BLaER1 (cell line): ENCODE results near the gene SCNN1A.

ENCODE experiments used
- H3K27ac ChIP-seq: shearing (Covaris generic); formaldehyde crosslinking; 2 replicates; pipeline ENCODE4 v1.8.1; 2022
- H3K27me3 ChIP-seq: shearing (Covaris generic); formaldehyde crosslinking; 2 replicates; pipeline ENCODE4 v1.8.1; 2022
- H3K36me3 ChIP-seq: shearing (Covaris generic); formaldehyde crosslinking; 2 replicates; pipeline ENCODE4 v1.8.1; 2022
- H3K4me1 ChIP-seq: shearing (Covaris generic); formaldehyde crosslinking; 2 replicates; pipeline ENCODE4 v1.8.1; 2022
- H3K4me2 ChIP-seq: shearing (Covaris generic); formaldehyde crosslinking; 2 replicates; pipeline ENCODE4 v1.8.1; 2022
- H3K4me3 ChIP-seq: shearing (Covaris generic); formaldehyde crosslinking; 2 replicates; pipeline ENCODE4 v1.8.1; 2022
- H3K9ac ChIP-seq: shearing (Covaris generic); formaldehyde crosslinking; 2 replicates; pipeline ENCODE4 v1.8.1; 2022
- H3K9me3 ChIP-seq: shearing (Covaris generic); formaldehyde crosslinking; 2 replicates; pipeline ENCODE4 v1.8.1; 2022
- H4K20me1 ChIP-seq: shearing (Covaris generic); formaldehyde crosslinking; 2 replicates; pipeline ENCODE4 v1.8.1; 2022
- Cebpa-rat ChIP-seq: shearing (Covaris generic); IDR thresholded peaks from 2 replicates; pipeline ENCODE4 v1.8.1; 2022

SCNN1A gene

DNA sequence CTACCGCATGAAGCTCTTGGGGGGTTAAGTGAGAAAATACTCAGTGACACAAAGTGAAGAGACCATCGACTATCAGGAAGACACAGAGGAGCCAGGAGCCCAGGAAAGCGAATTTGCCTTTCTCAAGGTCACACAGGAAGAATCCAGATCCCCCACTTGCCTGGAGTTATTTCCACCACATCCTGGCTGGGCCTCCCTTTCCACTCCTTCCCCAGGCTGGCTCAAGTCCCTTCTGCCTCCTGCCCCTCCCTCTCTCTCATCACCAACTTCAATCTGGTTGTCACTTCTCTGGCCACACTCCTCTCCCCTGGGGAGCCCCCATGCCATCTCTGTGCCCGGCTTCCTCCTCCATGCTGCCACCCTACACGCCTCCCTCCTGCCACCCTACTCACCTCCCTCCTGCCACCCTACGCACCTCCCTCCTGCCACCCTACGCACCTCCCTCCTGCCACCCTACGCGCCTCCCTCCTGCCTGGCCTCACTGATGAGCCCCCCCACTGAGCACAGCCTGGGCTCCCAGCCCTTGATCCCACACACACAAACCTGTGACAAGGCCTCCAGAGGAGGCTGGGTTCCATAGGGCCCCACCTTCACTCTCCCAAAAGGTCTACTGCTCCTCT lies 6.3 kb downstream of the SCNN1A start:
- no peak for TF ChIP-seq Cebpa-rat
- H3K4me2 ChIP-seq = peak overlapping the region; percentile 36
- peak overlapping the region; percentile 31; the same call in 1 of the 2 replicates for H3K27ac ChIP-seq

DNA sequence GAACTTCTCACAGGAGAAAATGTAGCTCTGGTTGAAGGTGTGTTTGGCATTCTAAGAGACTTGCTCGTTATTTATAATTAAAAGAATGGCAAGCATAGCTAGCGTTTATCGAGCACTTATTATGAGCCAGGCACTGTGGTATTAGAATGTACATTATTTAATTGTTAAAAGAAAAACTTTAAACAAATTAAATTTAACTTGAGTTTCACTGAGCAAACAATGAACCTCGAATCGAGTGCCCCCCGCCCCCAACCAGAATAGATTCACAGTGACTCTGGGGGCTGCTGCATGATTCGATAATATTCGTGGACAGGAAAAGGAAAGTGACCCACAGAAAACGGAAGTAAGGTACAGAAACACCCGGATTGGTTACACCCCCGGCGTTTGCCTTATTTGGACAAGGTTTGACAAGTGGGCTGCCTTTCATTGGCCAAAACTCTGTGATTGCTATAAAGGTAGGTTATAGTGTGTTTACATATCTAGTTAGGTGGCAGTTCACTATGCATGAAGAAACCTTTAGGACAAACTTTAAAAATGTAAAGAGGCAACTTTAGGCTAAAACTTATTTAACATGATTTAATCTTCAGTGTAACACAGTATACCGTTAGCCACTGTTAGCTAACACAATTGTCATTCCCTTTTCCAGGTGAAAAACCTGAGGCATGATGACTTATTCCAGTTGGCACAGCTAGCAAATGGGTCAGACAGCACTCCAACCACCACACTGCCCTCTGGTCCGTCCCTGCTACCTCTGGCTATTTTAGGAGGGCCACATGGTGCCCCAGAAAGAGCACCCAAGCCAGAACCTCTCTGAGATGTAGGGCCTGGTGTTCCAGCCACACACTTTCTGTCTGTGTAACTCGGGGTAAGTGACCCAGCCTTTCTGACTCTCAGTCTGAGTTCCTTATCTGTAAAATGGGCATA lies 7.1 kb downstream of the SCNN1A start:
- H3K4me3 ChIP-seq = no peak overlapping the region
- H3K27me3 ChIP-seq = peaks cover 8% of the 10 kb centered on the region; the same call in 1 of the 2 replicates
- H3K4me2 ChIP-seq = peak overlapping the region; percentile 36
- no peak overlapping the region for H3K27ac ChIP-seq
- no peak for TF ChIP-seq Cebpa-rat
- no peaks in the 10 kb centered on the region for H3K36me3 ChIP-seq
- H3K4me1 ChIP-seq = peaks cover 68% of the 10 kb centered on the region
- no peaks in the 10 kb centered on the region for H3K9me3 ChIP-seq
- H4K20me1 ChIP-seq = no peaks in the 10 kb centered on the region
- H3K9ac ChIP-seq = no peak overlapping the region

More for the DNA sequence above, 6.3 kb downstream of the SCNN1A start:
- no peaks in the 10 kb centered on the region for H3K36me3 ChIP-seq
- H3K9me3 ChIP-seq = no peaks in the 10 kb centered on the region
- peaks cover 65% of the 10 kb centered on the region for H3K4me1 ChIP-seq
- H3K9ac ChIP-seq = no peak overlapping the region
- no peaks in the 10 kb centered on the region for H4K20me1 ChIP-seq
- H3K4me3 ChIP-seq = no peak overlapping the region
- no peaks in the 10 kb centered on the region; the same call in 1 of the 2 replicates for H3K27me3 ChIP-seq

DNA sequence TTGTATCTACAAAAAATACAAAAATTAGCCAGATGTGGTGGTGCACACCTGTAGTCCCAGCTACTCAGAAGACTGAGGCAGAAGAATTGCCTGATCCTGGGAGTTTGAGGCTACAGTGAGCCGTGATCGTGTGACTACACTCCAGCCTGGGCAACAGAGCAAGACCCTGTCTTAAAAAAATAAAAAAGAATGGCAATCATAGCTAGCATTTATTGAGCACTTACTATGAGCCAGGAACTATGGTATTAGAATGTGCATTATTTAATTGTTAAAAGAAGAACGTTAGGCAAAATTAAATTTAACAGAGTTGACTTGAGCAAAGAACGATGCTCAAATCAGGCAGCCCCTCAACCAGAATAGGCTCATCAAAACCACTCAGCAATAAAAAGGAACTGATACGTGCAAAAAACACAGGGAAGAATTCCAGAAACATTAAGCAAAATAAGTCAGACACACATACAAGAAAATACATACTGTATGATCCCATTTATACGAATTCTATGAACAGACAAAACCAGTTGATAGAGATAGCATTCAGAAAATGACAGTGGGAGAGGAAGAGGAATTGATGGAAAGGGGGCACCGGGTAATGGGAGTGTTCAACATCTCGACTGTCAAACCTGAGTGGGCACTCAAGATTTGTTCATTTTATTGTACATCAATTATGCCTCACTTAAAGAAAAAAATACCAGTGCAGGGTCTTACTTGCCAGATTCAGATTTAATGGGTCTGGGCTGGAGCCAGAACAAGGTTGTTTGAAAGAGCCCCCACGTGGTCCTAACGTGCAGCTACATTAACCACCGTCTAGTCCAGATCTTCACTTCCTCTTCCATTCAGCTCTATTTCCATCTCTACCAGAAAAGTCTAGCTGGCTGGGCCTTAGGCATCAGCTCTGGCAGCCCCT lies 8.0 kb downstream of the SCNN1A start:
- no peak for TF ChIP-seq Cebpa-rat
- H4K20me1 ChIP-seq = no peaks in the 10 kb centered on the region
- H3K36me3 ChIP-seq = no peaks in the 10 kb centered on the region
- H3K27ac ChIP-seq = no peak overlapping the region
- peak overlapping the region; percentile 36 for H3K4me2 ChIP-seq
- no peaks in the 10 kb centered on the region for H3K9me3 ChIP-seq
- H3K4me1 ChIP-seq = peaks cover 64% of the 10 kb centered on the region
- H3K4me3 ChIP-seq = no peak overlapping the region
- H3K27me3 ChIP-seq = peaks cover 8% of the 10 kb centered on the region; the same call in 1 of the 2 replicates
- H3K9ac ChIP-seq = no peak overlapping the region

DNA sequence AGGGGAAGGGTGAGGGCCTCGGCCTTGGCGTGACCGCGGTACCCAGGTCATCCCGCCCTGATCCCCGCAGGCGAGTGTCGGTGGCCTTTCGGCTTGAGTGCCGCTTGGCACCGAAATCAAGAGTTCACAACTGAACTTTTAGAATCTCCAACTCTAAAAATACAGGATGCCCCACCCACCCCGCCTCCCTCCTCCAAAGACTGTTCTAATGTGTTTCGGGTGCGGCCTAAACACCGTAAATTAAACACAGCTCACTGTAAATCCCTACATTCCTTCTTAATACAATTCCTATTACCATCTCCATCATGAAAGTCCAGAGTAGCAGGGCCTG lies 11.4 kb downstream of the SCNN1A start:
- Histone ChIP-seq H3K36me3 (no peaks in the 10 kb centered on the region), H3K9me3 (no peaks in the 10 kb centered on the region), H3K27ac (no peak overlapping the region), H4K20me1 (no peaks in the 10 kb centered on the region), H3K9ac (peak overlapping the region; percentile 63), H3K27me3 (peaks cover 8% of the 10 kb centered on the region; the same call in 1 of the 2 replicates), H3K4me3 (peak overlapping the region; percentile 65), H3K4me2 (peak overlapping the region; percentile 85), H3K4me1 (peaks cover 52% of the 10 kb centered on the region)
- TF ChIP-seq Cebpa-rat = no peak

DNA sequence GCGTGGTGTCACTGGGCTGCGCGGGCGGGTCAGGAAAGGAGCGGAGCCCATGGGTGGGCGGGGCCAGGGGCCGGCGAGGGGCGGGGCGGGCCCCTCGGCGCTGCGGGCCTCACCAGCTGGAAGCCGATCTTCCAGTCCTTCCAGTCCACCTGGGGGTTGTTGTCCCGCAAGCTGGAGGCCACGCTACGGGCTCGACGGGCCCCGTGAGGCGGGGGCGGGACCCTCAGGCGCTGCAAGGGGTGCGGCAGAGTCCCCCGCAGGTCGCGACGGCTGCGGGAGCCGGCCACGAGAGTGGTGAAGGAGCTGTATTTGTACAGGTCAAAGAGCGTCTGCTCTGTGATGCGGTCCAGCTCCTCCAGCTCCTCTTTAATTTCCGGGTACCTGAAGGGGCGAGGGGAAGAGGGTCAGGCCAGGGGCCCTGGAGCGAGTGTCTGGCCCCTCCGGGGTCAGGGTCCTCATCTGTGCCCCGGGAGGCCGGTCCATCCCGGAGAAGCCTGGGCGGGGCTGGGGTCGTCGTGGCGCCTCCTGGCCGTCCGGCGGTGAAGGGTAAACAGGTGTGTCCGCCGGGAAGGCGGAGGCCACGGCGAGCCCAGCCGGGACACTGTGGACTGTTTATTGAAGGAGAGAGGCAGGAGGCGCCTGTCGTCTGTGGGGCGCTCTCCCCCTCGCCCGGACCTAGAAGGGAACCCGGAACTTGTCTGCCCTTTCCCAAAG lies 11.9 kb downstream of the SCNN1A start:
- no peak for TF ChIP-seq Cebpa-rat
- peak overlapping the region; percentile 63 for H3K9ac ChIP-seq
- no peaks in the 10 kb centered on the region for H3K9me3 ChIP-seq
- peak overlapping the region; percentile 85 for H3K4me2 ChIP-seq
- H4K20me1 ChIP-seq = no peaks in the 10 kb centered on the region
- H3K27ac ChIP-seq = peak overlapping the region; percentile 52; the same call in 1 of the 2 replicates
- H3K27me3 ChIP-seq = peaks cover 8% of the 10 kb centered on the region; the same call in 1 of the 2 replicates
- H3K36me3 ChIP-seq = no peaks in the 10 kb centered on the region
- peaks cover 47% of the 10 kb centered on the region for H3K4me1 ChIP-seq
- peak overlapping the region; percentile 65 for H3K4me3 ChIP-seq

DNA sequence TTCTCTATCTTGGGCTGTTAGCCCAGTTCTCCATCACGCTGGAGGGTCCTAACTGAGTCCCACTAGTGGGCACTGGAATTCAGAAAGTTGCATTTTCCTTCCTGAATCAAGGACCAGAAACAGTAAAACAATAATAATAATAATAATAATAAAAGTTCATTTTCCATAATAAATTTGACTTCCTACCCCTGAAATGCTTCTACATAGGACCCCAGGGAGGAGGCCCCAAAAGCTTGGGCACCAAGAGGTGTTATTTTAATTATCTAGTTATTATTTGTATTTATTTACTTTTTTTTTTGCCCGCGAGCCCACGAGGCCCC lies 12.4 kb downstream of the SCNN1A start:
- Histone ChIP-seq H3K27me3 (peaks cover 8% of the 10 kb centered on the region; the same call in 1 of the 2 replicates), H3K9me3 (no peaks in the 10 kb centered on the region), H3K4me2 (peak overlapping the region; percentile 85), H3K4me1 (peaks cover 41% of the 10 kb centered on the region), H3K36me3 (no peaks in the 10 kb centered on the region), H4K20me1 (no peaks in the 10 kb centered on the region), H3K4me3 (peak overlapping the region; percentile 65), H3K27ac (no peak overlapping the region), H3K9ac (peak overlapping the region; percentile 63; the same call in 1 of the 2 replicates)
- TF ChIP-seq Cebpa-rat = no peak

DNA sequence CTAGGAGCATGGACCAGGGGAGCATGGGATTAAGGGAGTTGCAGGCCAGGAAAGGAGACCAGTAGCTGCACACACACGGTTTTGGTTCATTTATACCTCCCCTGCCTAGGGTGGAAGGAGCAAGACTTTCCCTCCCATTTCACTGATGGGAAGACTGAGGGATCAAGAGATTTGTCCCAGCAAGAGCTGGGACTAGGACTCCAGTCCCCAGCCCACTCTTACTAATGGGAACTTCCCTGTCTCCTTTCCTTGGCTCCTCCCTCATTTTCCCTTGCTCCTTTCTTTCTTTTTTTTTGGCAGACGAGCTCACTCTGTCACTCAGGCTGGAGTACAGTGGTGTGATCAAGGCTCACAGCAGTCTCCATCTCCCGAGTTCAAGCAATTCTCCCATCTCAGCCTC lies 13.0 kb downstream of the SCNN1A start:
- H3K4me3 ChIP-seq = no peak overlapping the region
- H3K27me3 ChIP-seq = peaks cover 8% of the 10 kb centered on the region; the same call in 1 of the 2 replicates
- H3K4me1 ChIP-seq = peaks cover 40% of the 10 kb centered on the region
- no peaks in the 10 kb centered on the region for H4K20me1 ChIP-seq
- H3K4me2 ChIP-seq = no peak overlapping the region; the same call in 1 of the 2 replicates
- H3K36me3 ChIP-seq = no peaks in the 10 kb centered on the region
- no peak overlapping the region; the same call in 1 of the 2 replicates for H3K27ac ChIP-seq
- H3K9me3 ChIP-seq = no peaks in the 10 kb centered on the region
- H3K9ac ChIP-seq = no peak overlapping the region
- no peak for TF ChIP-seq Cebpa-rat

DNA sequence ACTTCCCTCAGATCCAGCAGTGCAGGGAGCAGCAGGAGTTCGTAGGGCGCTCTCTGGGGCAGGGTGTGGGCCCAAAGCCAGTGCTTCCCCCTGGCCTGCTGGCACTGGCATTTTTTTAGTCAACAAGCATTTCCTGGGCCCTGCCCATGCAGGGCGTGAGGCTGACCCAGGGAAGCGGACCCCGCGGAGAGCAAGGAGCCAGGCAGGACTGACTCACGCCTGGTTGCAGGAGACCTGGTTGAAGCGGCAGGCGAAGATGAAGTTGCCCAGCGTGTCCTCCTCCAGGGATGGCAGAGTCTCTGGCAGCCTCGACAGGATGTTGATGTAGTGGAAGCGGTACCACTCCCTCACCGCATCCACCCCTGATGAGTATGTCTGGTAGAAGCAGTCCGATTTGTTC lies 13.5 kb downstream of the SCNN1A start:
- no peak overlapping the region; the same call in 1 of the 2 replicates for H3K27ac ChIP-seq
- H3K9ac ChIP-seq = no peak overlapping the region
- H3K4me1 ChIP-seq = peaks cover 40% of the 10 kb centered on the region
- H3K4me3 ChIP-seq = no peak overlapping the region
- peak overlapping the region; percentile 5; the same call in 1 of the 2 replicates for H3K4me2 ChIP-seq
- H3K27me3 ChIP-seq = peaks cover 8% of the 10 kb centered on the region; the same call in 1 of the 2 replicates
- H4K20me1 ChIP-seq = no peaks in the 10 kb centered on the region
- H3K36me3 ChIP-seq = no peaks in the 10 kb centered on the region
- no peaks in the 10 kb centered on the region for H3K9me3 ChIP-seq
- no peak for TF ChIP-seq Cebpa-rat
